ENCODE results near the gene GANAB. TPM values are rescaled to one million over a fixed set of nuclear protein-coding genes. Genes with fewer than 3 reads are reported as not detected.

The GANAB gene
- total RNA-seq, 1 experiment from 2014 or later: 364 TPM

DNA sequence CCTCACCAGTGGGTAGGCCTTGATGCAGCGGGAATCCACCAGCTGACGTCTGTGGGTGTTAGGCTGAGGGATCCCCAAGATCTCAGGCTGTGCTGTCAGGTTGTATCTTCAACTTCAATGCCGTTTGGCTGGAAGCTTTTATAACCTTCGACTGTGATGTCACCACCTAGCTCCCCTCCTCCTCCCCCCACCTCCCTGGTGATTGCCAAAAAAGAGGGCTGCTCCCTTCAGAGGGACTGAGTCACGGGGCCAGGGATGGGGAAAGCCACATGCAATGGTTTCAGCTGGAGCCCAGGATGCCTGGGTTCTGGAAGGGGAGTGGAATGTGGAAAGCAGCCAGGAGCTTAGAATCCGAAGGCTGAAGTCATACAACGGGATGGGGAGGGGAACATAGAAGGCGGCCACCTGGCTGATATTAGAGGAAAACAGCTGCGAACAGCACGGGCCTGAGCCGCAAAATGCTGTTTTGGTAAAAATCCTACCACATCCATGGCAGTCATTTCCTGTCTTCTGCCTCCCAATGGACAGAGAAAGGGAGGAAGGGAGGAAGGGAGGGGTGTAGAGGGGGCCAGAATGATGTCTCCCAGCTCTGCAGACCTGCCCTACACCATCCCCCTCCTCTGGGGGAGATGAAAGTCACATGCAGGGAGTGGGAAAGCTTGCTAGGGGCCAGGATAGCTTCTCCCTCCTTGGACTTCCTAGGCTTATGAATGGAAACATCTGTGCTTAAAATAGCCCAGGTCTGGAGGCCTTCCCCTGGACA, 43.2 kb upstream of the GANAB start, which contains the start of gene LRRN4CL:
TSS of gene LRRN4CL (minus strand) at position 110 of the 763 bp plus-strand sequence. CDS start 1,022 bp downstream, outside the sequence.
- Mint-ChIP-seq H3K4me1 (ENCODE audit: insufficient read depth, unreplicated experiment) (peaks cover 19% of the 10 kb centered on the region), H3K9me3 (ENCODE audit: unreplicated experiment) (no peaks in the 10 kb centered on the region), H3K27me3 (ENCODE audit: insufficient read depth, unreplicated experiment) (no peaks in the 10 kb centered on the region), H3K27ac (ENCODE audit: low read depth, unreplicated experiment) (peak within 1 kb of the TSS; percentile 86), H3K36me3 (ENCODE audit: insufficient read depth, unreplicated experiment) (peaks cover 47% of the 10 kb centered on the region), H3K4me3 (ENCODE audit: unreplicated experiment) (no peak within 1 kb of the TSS)
- peak; percentile 83 for DNase-seq (ENCODE audit: unreplicated experiment)
- TF ChIP-seq, protein P1, sequence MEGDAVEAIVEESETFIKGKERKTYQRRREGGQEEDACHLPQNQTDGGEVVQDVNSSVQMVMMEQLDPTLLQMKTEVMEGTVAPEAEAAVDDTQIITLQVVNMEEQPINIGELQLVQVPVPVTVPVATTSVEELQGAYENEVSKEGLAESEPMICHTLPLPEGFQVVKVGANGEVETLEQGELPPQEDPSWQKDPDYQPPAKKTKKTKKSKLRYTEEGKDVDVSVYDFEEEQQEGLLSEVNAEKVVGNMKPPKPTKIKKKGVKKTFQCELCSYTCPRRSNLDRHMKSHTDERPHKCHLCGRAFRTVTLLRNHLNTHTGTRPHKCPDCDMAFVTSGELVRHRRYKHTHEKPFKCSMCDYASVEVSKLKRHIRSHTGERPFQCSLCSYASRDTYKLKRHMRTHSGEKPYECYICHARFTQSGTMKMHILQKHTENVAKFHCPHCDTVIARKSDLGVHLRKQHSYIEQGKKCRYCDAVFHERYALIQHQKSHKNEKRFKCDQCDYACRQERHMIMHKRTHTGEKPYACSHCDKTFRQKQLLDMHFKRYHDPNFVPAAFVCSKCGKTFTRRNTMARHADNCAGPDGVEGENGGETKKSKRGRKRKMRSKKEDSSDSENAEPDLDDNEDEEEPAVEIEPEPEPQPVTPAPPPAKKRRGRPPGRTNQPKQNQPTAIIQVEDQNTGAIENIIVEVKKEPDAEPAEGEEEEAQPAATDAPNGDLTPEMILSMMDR (IDR thresholded peaks at IDR 0.05; ENCODE audit: unreplicated experiment): no peak
- intact Hi-C loops (cut with micrococcal nuclease): no loop called here
- CTCF ChIA-PET: interaction anchor here (0.5 to 7.6 kb wide), 7 partner anchors 9 to 295 kb away, joined by 3 to 72 read pairs (median 3); no protein-coding TSS in a partner anchor
- POLR2A ChIA-PET: interaction anchor here (0.6 to 2.3 kb wide), 14 partner anchors 9 to 152 kb away, joined by 3 to 15 read pairs (median 6); partner anchors contain the start of genes C11orf98, CSKMT, HNRNPUL2 and INTS5
- BruUV-seq (replicated peaks): no TSS peak

DNA sequence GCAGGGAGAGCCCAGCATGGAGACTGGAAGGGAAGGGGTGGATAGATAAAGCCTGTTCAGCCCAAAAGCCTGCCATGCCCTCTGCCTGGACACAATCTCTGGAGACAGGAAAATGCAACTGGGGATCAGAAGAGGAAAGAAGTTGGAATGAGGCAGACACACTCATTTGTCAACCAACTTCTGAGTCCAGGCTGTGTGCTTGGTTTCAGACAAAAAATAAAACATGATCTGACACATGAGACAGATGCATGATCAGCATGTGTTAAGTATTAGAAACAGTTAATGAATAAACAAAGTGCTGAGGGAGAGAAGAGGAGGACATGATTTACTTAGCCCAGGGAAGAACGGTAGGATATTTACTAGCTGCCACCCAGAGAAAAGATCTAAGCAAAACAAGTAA, 42.1 kb upstream of the GANAB start:
- ChIA-PET POLR2A (interaction anchor here (0.6 to 2.3 kb wide), 8 partner anchors 9 to 710 kb away, joined by 3 to 12 read pairs (median 7); partner anchors contain the start of genes HNRNPUL2, INTS5, TAF6L and TTC9C), CTCF (interaction anchor here (0.5 to 2.7 kb wide), 2 partner anchors 294 to 802 kb away, joined by 3 to 10 read pairs; no protein-coding TSS in a partner anchor)
- H3K36me3 Mint-ChIP-seq (ENCODE audit: insufficient read depth, unreplicated experiment): peaks cover 45% of the 10 kb centered on the region
- H3K4me3 Mint-ChIP-seq (ENCODE audit: unreplicated experiment): no peak overlapping the region
- no peak for DNase-seq (ENCODE audit: unreplicated experiment)
- TF ChIP-seq, protein P1 (IDR thresholded peaks at IDR 0.05; ENCODE audit: unreplicated experiment): no peak
- H3K27ac Mint-ChIP-seq (ENCODE audit: low read depth, unreplicated experiment): no peak overlapping the region
- no peaks in the 10 kb centered on the region for H3K27me3 Mint-ChIP-seq (ENCODE audit: insufficient read depth, unreplicated experiment)
- intact Hi-C loops (cut with micrococcal nuclease): no loop called here
- H3K9me3 Mint-ChIP-seq (ENCODE audit: unreplicated experiment): no peaks in the 10 kb centered on the region
- H3K4me1 Mint-ChIP-seq (ENCODE audit: insufficient read depth, unreplicated experiment): peaks cover 19% of the 10 kb centered on the region
- no TSS peak for BruUV-seq (replicated peaks)

DNA sequence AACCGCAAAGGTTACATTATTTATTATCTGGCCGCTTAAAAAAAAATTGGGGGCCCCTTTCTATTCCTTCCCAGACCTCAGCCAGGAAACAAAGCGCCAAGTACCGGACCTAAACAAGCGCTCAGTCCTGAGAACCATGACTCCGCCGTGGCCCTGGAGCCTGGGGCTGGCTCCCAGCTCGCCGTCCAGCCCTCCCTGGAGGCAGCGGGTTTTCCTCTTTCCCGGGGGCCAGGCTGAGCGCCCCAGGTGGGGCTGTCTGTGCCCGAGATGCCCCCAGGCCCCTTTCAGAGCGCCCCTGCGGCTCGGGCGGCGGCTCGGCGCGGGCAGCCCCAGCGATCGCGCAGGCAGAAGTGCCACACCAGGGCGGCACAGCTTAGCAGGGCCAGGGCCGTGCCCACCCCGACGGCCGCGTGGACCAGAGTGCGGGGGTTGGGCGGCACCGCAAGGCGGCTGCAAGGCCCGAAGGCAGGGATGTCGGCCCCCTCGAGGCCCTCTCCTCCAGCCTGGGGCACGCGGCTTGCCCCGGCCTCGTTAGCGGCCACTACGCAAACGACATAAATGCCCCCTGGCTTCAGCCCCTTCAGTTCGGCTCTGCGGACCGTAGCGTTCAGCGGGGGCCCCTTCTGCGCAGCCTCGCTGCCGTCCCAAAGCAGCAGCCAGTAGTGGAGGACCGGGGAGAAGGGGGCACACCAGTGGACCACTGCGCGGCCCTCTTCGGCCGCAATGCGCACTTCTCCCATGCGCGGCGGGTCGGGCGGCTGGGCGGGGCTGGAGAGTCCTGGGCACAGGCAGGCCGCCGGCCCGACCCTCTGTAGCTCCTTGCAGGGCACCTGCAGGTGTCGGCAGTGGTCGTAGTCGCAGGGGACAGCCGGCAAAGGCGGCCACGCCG, 41.3 kb upstream of the GANAB start:
- H3K36me3 Mint-ChIP-seq (ENCODE audit: insufficient read depth, unreplicated experiment): peaks cover 38% of the 10 kb centered on the region
- no TSS peak for BruUV-seq (replicated peaks)
- no peak for DNase-seq (ENCODE audit: unreplicated experiment)
- no peaks in the 10 kb centered on the region for H3K9me3 Mint-ChIP-seq (ENCODE audit: unreplicated experiment)
- no peaks in the 10 kb centered on the region for H3K27me3 Mint-ChIP-seq (ENCODE audit: insufficient read depth, unreplicated experiment)
- POLR2A ChIA-PET: interaction anchor here (0.6 to 1.7 kb wide), 5 partner anchors 16 to 1582 kb away, joined by 3 to 4 read pairs (median 3); partner anchors contain the start of genes TAF6L and UQCC3
- CTCF ChIA-PET: no interaction called here
- TF ChIP-seq, protein P1 (IDR thresholded peaks at IDR 0.05; ENCODE audit: unreplicated experiment): no peak
- H3K27ac Mint-ChIP-seq (ENCODE audit: low read depth, unreplicated experiment): no peak overlapping the region
- intact Hi-C loops (cut with micrococcal nuclease): no loop called here
- H3K4me3 Mint-ChIP-seq (ENCODE audit: unreplicated experiment): no peak overlapping the region
- H3K4me1 Mint-ChIP-seq (ENCODE audit: insufficient read depth, unreplicated experiment): peaks cover 19% of the 10 kb centered on the region
